ENCODE measurements around the gene COA7. TPM values are rescaled to one million over a fixed set of nuclear protein-coding genes. Genes with fewer than 3 reads are reported as not detected.

COA7 gene
- total and polyA plus RNA-seq, 10 of the 15 experiments (the other 5 are each of a cell fraction or from before 2014, with no cell fraction given) = 7.5 to 20.2 (median 15.4) TPM

GRCh38 chr1:52726265-52727113 is 28.3 kb upstream of the COA7 start, which contains the start of gene ZYG11B (continued):
- TF ChIP-seq RELB (IDR thresholded peaks at IDR 0.05; ENCODE audit: low read depth) (0 out of 2 replicates have a peak, but pooled peaks have one; percentile 34), REST (IDR thresholded peaks at IDR 0.05; ENCODE audit: low read depth, low read length) (no peak), NRF1 (conservative IDR thresholded peaks at IDR 0.05; ENCODE audit: low read depth, low read length) (0 out of 2 replicates have a peak, but pooled peaks have one; percentile 25), BACH1 (IDR thresholded peaks at IDR 0.05; ENCODE audit: borderline replicate concordance) (peak; percentile 79), EGR1 (IDR thresholded peaks at IDR 0.05; ENCODE audit: borderline replicate concordance in 1 of 2, low read depth in 2 of 2, low read length in 2 of 2) (peak in 1 of 2 experiments; percentile 83; a peak in 1 of 3 replicates), NBN (IDR thresholded peaks at IDR 0.05) (peak; percentile 80; the same call in 1 of the 2 replicates), EP300 (IDR thresholded peaks at IDR 0.05; ENCODE audit: borderline replicate concordance in 1 of 2, control insufficient read depth in 1 of 2, low read depth in 2 of 2, low read length in 2 of 2) (no peak), NFXL1 (IDR thresholded peaks at IDR 0.05; ENCODE audit: borderline replicate concordance) (no peak), CREB1 (IDR thresholded peaks at IDR 0.05; ENCODE audit: low read depth) (no peak), ZBTB11 (CRISPR knock-in tag; IDR thresholded peaks at IDR 0.05) (no peak), ZBTB33 (IDR thresholded peaks at IDR 0.05) (no peak), PBX3 (IDR thresholded peaks at IDR 0.05; ENCODE audit: insufficient replicate concordance, low read depth, low read length) (no peak), MTA3 (IDR thresholded peaks at IDR 0.05; ENCODE audit: borderline replicate concordance, low read length) (no peak), IKZF1 (conservative IDR thresholded peaks at IDR 0.05) (peak; percentile 78), EZH2 (IDR thresholded peaks at IDR 0.05; ENCODE audit: borderline replicate concordance, control insufficient read depth, low read depth, low read length) (no peak), POLR2AphosphoS5 (IDR thresholded peaks at IDR 0.05; ENCODE audit: low read length) (no peak)
